ENCODE measurements around the gene CST2. TPM values are rescaled to one million over a fixed set of nuclear protein-coding genes. Genes with fewer than 3 reads are reported as not detected.

The CST2 gene
- total RNA-seq, 1 donor = not detected

DNA sequence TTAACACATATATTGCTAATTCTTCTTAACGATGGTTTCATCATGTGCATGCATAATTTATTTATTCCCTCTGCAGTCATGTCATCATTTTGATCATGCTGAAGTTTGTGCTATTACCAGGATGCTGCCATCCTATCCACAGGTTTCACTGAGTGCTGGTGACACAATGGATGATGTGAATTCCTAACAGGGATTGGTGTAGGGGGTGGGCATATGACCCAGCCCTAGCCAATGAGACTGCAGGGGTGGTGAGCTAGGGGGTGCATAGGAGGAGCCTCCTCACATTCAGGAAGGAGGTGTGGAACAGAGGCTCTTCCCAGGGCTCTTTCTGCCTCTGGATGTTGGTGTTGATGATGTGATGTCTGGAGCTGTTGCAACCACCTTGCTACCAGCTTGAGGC is 45.5 kb upstream of the CST2 start:
- Histone ChIP-seq H3K79me2 (ENCODE audit: insufficient read depth, low read length) (no peaks in the 10 kb centered on the region), H3K4me3 (ENCODE audit: insufficient read depth, low read length) (no peak overlapping the region), H3K27ac (ENCODE audit: low read depth, low read length) (no peak overlapping the region), H2AFZ (ENCODE audit: low read length) (no peak overlapping the region), H3K36me3 (ENCODE audit: insufficient read depth, low read length) (no peaks in the 10 kb centered on the region), H4K20me1 (ENCODE audit: insufficient read depth, low read length) (no peaks in the 10 kb centered on the region), H3K4me2 (ENCODE audit: insufficient read depth, low read length) (no peak overlapping the region), H3K9me3 (ENCODE audit: low read depth, low read length) (no peaks in the 10 kb centered on the region), H3K4me1 (ENCODE audit: insufficient read depth, low read length) (no peaks in the 10 kb centered on the region), H3K27me3 (ENCODE audit: insufficient read depth, low read length) (no peaks in the 10 kb centered on the region)
- no peak for DNase-seq (ENCODE audit: insufficient read length, low spot score, missing footprints)
- TF ChIP-seq, protein P1, sequence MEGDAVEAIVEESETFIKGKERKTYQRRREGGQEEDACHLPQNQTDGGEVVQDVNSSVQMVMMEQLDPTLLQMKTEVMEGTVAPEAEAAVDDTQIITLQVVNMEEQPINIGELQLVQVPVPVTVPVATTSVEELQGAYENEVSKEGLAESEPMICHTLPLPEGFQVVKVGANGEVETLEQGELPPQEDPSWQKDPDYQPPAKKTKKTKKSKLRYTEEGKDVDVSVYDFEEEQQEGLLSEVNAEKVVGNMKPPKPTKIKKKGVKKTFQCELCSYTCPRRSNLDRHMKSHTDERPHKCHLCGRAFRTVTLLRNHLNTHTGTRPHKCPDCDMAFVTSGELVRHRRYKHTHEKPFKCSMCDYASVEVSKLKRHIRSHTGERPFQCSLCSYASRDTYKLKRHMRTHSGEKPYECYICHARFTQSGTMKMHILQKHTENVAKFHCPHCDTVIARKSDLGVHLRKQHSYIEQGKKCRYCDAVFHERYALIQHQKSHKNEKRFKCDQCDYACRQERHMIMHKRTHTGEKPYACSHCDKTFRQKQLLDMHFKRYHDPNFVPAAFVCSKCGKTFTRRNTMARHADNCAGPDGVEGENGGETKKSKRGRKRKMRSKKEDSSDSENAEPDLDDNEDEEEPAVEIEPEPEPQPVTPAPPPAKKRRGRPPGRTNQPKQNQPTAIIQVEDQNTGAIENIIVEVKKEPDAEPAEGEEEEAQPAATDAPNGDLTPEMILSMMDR (IDR thresholded peaks at IDR 0.05; ENCODE audit: extremely low read depth, low read depth, low read length) = no peak

DNA sequence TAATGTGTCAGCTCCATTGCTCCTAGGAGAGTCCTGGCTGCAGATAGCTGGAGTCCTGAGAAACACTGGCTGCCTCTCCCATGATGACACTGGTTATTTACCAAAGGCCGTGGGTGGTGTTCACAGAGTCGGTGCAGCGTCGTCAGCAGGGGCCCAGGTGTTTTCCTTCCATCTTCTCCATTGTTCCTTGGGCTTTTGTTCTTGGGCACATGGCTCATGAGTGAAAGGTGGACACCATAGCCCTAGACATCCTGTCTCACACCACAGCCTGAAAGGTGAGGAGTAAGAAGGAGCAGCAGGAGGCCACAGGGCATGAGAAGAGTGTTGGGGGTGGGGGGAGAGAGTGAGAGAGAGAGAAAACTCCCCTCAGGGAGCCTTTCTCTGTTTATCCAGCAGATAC is 43.9 kb upstream of the CST2 start:
- TF ChIP-seq, protein P1 (IDR thresholded peaks at IDR 0.05; ENCODE audit: extremely low read depth, low read depth, low read length) = no peak
- no peaks in the 10 kb centered on the region for H3K79me2 ChIP-seq (ENCODE audit: insufficient read depth, low read length)
- H3K4me1 ChIP-seq (ENCODE audit: insufficient read depth, low read length) = no peaks in the 10 kb centered on the region
- no peak overlapping the region for H3K4me3 ChIP-seq (ENCODE audit: insufficient read depth, low read length)
- no peak overlapping the region for H3K4me2 ChIP-seq (ENCODE audit: insufficient read depth, low read length)
- no peaks in the 10 kb centered on the region for H3K36me3 ChIP-seq (ENCODE audit: insufficient read depth, low read length)
- DNase-seq (ENCODE audit: insufficient read length, low spot score, missing footprints) = no peak
- no peak overlapping the region for H2AFZ ChIP-seq (ENCODE audit: low read length)
- H4K20me1 ChIP-seq (ENCODE audit: insufficient read depth, low read length) = no peaks in the 10 kb centered on the region
- H3K9me3 ChIP-seq (ENCODE audit: low read depth, low read length) = no peaks in the 10 kb centered on the region
- H3K27me3 ChIP-seq (ENCODE audit: insufficient read depth, low read length) = peaks cover 3% of the 10 kb centered on the region
- no peak overlapping the region for H3K27ac ChIP-seq (ENCODE audit: low read depth, low read length)

DNA sequence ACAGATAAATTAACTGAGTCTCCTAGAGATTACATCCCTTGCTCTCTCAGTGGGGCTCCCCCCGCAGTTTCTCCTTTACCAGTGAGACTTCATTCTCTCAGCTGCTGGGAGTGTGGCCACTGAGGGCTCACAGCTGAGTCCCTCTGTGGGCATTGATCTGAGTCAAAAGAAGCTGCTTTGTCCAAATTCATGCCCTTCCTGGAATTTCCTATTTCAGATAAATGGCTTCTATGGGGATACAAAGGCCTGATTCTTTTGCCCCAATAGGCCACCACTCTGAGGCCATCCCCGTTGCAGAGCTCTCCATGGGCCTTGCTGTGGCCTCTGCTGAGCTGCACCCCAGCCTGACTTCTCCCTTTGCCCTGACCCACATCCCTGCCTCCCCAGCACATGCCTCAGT is 43.0 kb upstream of the CST2 start:
- Histone ChIP-seq H3K79me2 (ENCODE audit: insufficient read depth, low read length) (no peaks in the 10 kb centered on the region), H4K20me1 (ENCODE audit: insufficient read depth, low read length) (no peaks in the 10 kb centered on the region), H3K9me3 (ENCODE audit: low read depth, low read length) (no peaks in the 10 kb centered on the region), H2AFZ (ENCODE audit: low read length) (no peak overlapping the region), H3K27ac (ENCODE audit: low read depth, low read length) (no peak overlapping the region), H3K4me3 (ENCODE audit: insufficient read depth, low read length) (no peak overlapping the region), H3K4me2 (ENCODE audit: insufficient read depth, low read length) (no peak overlapping the region), H3K27me3 (ENCODE audit: insufficient read depth, low read length) (peaks cover 3% of the 10 kb centered on the region), H3K4me1 (ENCODE audit: insufficient read depth, low read length) (no peaks in the 10 kb centered on the region), H3K36me3 (ENCODE audit: insufficient read depth, low read length) (no peaks in the 10 kb centered on the region)
- DNase-seq (ENCODE audit: insufficient read length, low spot score, missing footprints) = no peak
- TF ChIP-seq, protein P1 (IDR thresholded peaks at IDR 0.05; ENCODE audit: extremely low read depth, low read depth, low read length) = no peak

DNA sequence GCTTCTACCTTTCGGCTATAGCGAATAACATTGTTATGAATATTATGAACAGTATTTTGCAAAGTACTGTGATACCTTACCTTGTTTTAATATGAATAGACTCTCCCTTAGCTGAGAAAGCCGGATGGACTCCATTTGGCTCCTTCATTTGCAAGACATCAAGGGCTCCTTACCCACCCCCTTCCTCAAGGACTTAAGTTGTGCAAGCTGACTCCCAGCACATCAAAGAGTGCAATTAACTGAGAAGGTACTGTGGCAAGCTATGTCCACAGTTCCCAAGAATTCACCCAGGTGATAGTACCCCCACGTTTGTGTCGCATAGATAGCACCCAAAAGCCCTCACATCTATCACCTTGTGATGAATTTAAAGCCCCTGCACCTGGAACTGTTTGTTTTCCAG is 41.8 kb upstream of the CST2 start:
- H3K4me1 ChIP-seq (ENCODE audit: insufficient read depth, low read length) = no peaks in the 10 kb centered on the region
- H3K36me3 ChIP-seq (ENCODE audit: insufficient read depth, low read length) = no peaks in the 10 kb centered on the region
- H3K27me3 ChIP-seq (ENCODE audit: insufficient read depth, low read length) = peaks cover 3% of the 10 kb centered on the region
- H4K20me1 ChIP-seq (ENCODE audit: insufficient read depth, low read length) = no peaks in the 10 kb centered on the region
- DNase-seq (ENCODE audit: insufficient read length, low spot score, missing footprints) = no peak
- H3K4me2 ChIP-seq (ENCODE audit: insufficient read depth, low read length) = no peak overlapping the region
- H3K27ac ChIP-seq (ENCODE audit: low read depth, low read length) = no peak overlapping the region
- no peak overlapping the region for H2AFZ ChIP-seq (ENCODE audit: low read length)
- no peaks in the 10 kb centered on the region for H3K79me2 ChIP-seq (ENCODE audit: insufficient read depth, low read length)
- no peak overlapping the region for H3K4me3 ChIP-seq (ENCODE audit: insufficient read depth, low read length)
- no peaks in the 10 kb centered on the region for H3K9me3 ChIP-seq (ENCODE audit: low read depth, low read length)
- TF ChIP-seq, protein P1 (IDR thresholded peaks at IDR 0.05; ENCODE audit: extremely low read depth, low read depth, low read length) = no peak

Data from osteoblast (primary cell).